Aorta (tissue), 5 donors: ENCODE data around the gene ARMC9. TPM values are rescaled to one million over a fixed set of nuclear protein-coding genes. Genes with fewer than 3 reads are reported as not detected.

Experiments used
- ATAC-seq: fragments of 200-7000 bp; cut with Tn5 transposase; one replicate; pipeline ENCODE4 v1.9.1; 2022; ENCODE audit warnings: moderate library complexity; ENCODE audit not compliant: low FRiP score
- DNase-seq, 2 donors: peaks; one replicate each; pipeline ENCODE4 v3.0.0-alpha.2; 2020
- H3K27ac ChIP-seq, 2 donors: one replicate each; pipeline ENCODE4 v1.5.1; 2013; ENCODE audit warnings: low read length in 2 of 2, mild to moderate bottlenecking in 2 of 2, moderate library complexity in 2 of 2, control low read depth in 1 of 2, inconsistent platforms in 1 of 2, low read depth in 1 of 2
- H3K27me3 ChIP-seq, 2 donors: one replicate each; pipeline ENCODE4 v1.6.1; 2013; ENCODE audit warnings: control low read depth in 1 of 2, low read length in 1 of 2, mild to moderate bottlenecking in 1 of 2, moderate library complexity in 1 of 2; ENCODE audit not compliant: insufficient read depth in 2 of 2, control insufficient read depth in 1 of 2
- H3K36me3 ChIP-seq, 2 donors: one replicate each; pipeline ENCODE4 v1.6.1; 2013; ENCODE audit warnings: control low read depth in 1 of 2, low read length in 1 of 2, mild to moderate bottlenecking in 1 of 2; ENCODE audit not compliant: insufficient read depth in 2 of 2, control insufficient read depth in 1 of 2
- H3K4me1 ChIP-seq, 2 donors: one replicate each; pipeline ENCODE4 v1.6.1; 2013; ENCODE audit warnings: low read length in 2 of 2, control low read depth in 1 of 2, mild to moderate bottlenecking in 1 of 2, moderate library complexity in 1 of 2; ENCODE audit not compliant: insufficient read depth in 2 of 2, control insufficient read depth in 1 of 2
- H3K4me3 ChIP-seq, 2 donors: one replicate each; pipeline ENCODE4 v1.5.1; 2013; ENCODE audit warnings: low read length in 2 of 2, control low read depth in 1 of 2, mild to moderate bottlenecking in 1 of 2
- H3K9me3 ChIP-seq: one replicate; pipeline ENCODE4 v1.6.1; 2013; ENCODE audit warnings: mild to moderate bottlenecking, low read length; ENCODE audit not compliant: control insufficient read depth
- WGBS, 2 donors: extraction: QIAGEN DNeasy Blood & Tissue Kit; methylation state at CpG; one replicate each; pipeline ENCODE4 v1.1.7; 2013; 5-methylcytosine and 5-hydroxymethylcytosine counted together
- intact Hi-C, 2 donors: fragments of 100-400 bp; cut with DNase I; formaldehyde crosslinking; loops; one replicate each; pipeline versions ENCODE4 v1.14.2 to v1.15.0; 2022
- polyA plus RNA-seq, 2 donors: library from polyadenylated mRNA; stranded (reverse); fragments of 200-250 nt; gene quantifications; one replicate each; pipeline ENCODE4 v1.2.3, GENCODE V29; 2013
- total RNA-seq, 2 donors: library from RNA; stranded (reverse); fragmentation: NEBNext Ultra II Directional; extraction: Animal tissue kit (Norgen Biotek cat#: 25700); gene quantifications; one replicate each; pipeline ENCODE4 v1.2.1, GENCODE V29; 2021
- donor health status: healthy with polysubstance abuse.
- donor health status: Bipolar disorder and iron deficiency.
- donor health status: DM: no; HTN: no; CAD: no.
- donor health status: DM: no; HTN: no; CAD: no.
- donor health status: DM: yes; HTN: yes; CAD: no.

ARMC9 gene
- total and polyA plus RNA-seq, 4 donors, result 6.9 to 86.8 (median 30.6) TPM

DNA sequence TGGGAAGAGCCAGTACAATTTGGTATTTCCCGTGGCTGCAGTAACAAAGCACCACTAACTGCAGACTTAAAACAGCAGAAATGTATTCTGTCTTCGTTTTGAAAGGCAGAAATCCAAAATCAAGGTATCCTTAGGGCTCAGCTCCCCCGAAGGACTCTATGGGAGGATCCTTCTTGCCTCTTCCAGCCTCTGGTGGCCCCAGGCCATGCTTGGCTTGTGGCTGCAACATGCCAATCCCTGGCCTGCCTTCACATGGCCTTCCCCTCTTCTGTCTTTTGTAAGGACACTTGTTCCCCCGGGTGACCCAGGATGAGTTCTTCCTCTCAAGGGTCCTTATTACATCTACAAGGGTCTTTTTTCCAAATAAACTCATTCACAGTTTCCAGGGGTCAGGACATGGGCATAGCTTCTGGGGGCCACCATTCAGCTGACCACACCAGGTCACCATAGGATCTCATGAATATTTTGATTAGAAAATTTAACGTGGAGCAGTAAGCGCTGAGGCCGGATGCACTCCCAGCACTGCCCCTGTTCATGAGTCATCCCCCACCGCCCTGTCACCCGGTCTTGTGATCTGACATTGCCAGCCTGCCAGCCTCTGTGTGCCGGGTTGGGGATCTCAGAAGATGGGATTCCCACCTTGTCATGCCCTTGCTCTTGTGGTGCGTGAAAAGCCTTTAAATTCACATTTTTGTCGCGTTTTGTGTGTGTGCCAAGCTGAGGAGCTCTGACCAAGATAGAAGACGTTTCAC, 135.9 kb downstream of the ARMC9 start:
- ATAC-seq (no peak), DNase-seq (peak in 1 of 2 donors; percentile 71)
- Histone ChIP-seq H3K36me3 (peaks cover 1 to 4% of the 10 kb centered on the region in 2 donors), H3K27ac (no peak overlapping the region), H3K9me3 (no peaks in the 10 kb centered on the region), H3K4me3 (no peak overlapping the region), H3K4me1 (no peaks in the 10 kb centered on the region), H3K27me3 (no peaks in the 10 kb centered on the region)
- intact Hi-C loops, result no loop called here
- 87% methylated on average over 14 of the region's 14 CpGs for WGBS, 2 donors

DNA sequence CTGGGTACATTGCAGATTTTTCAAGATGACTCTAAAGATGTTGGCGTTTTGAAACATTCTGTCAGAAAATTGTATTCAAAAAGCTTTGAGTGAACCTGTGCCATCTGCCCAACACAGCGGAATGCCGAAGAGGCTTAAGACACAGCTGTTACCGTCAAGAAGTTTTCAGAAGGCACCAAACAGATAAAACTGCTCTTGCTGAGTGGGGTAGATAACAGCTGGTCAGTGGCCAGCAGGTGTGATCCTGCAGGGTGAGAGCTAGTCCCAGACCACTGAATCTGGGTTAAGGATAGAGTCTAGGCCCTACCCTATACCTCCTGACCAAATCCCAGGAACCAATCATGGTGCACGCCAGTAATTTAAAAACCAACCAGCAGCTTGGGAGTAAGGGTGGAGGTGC, 136.6 kb downstream of the ARMC9 start:
- Histone ChIP-seq H3K9me3 (no peaks in the 10 kb centered on the region), H3K4me1 (no peaks in the 10 kb centered on the region), H3K27ac (no peak overlapping the region), H3K4me3 (no peak overlapping the region), H3K36me3 (peaks cover 1 to 5% of the 10 kb centered on the region in 2 donors), H3K27me3 (no peaks in the 10 kb centered on the region)
- ATAC-seq (no peak), DNase-seq (no peak)
- intact Hi-C loops, result no loop called here
- 94 to 98% methylated on average over 5 of the region's 5 CpGs for WGBS, 2 donors

DNA sequence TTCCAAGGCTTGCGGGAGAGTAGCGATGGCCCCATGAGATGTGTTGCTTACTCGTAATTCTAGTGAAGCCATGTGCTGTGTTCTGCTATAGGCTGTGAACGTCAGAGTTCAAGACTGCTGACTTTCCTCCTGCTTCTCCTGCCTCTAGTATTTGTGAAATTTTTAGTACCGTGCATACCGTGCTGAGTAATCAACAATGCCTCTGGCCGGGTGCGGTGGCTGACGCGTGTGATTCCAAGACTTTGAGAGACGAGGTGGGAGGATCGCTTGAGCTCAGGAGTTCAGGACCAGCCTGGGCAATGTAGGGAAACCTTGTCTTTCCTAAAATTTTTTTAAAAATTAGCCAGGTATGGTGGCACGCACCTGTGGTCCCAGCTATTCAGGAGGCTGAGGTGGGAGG, 137.2 kb downstream of the ARMC9 start:
- Histone ChIP-seq H3K27ac (no peak overlapping the region), H3K9me3 (no peaks in the 10 kb centered on the region), H3K36me3 (peaks cover 1 to 6% of the 10 kb centered on the region in 2 donors), H3K4me3 (no peak overlapping the region), H3K4me1 (no peaks in the 10 kb centered on the region), H3K27me3 (no peaks in the 10 kb centered on the region)
- WGBS, 2 donors, result 94 to 95% methylated on average over 13 of the region's 13 CpGs
- ATAC-seq, result no peak
- no peak for DNase-seq
- intact Hi-C loops, result no loop called here

DNA sequence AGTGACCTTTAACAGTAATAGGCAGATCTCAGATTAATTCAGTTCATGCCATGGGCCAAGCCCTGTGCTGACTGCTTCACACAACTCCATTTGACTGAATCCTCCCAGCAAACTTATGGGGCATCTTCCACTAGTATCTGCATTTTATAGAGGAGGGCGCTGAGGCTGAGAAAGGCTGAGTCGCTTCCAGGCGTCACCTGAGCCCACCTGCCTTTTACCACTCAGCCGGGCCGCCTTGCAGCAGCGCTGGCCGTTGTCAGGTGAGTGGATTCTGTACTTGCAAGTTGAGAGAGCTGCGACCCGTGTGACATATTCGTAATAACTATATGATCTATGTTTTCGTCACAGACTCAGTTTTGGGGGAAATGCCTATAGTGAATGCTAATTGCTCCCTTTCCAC, 137.8 kb downstream of the ARMC9 start:
- no peaks in the 10 kb centered on the region for H3K4me1 ChIP-seq
- DNase-seq, result no peak
- 95 to 96% methylated on average over 11 of the region's 11 CpGs for WGBS, 2 donors
- ATAC-seq, result no peak
- intact Hi-C loops, result no loop called here
- H3K4me3 ChIP-seq, result no peak overlapping the region
- peaks cover 1 to 6% of the 10 kb centered on the region in 2 donors for H3K36me3 ChIP-seq
- H3K27ac ChIP-seq, result no peak overlapping the region
- no peaks in the 10 kb centered on the region for H3K9me3 ChIP-seq
- H3K27me3 ChIP-seq, result no peaks in the 10 kb centered on the region

DNA sequence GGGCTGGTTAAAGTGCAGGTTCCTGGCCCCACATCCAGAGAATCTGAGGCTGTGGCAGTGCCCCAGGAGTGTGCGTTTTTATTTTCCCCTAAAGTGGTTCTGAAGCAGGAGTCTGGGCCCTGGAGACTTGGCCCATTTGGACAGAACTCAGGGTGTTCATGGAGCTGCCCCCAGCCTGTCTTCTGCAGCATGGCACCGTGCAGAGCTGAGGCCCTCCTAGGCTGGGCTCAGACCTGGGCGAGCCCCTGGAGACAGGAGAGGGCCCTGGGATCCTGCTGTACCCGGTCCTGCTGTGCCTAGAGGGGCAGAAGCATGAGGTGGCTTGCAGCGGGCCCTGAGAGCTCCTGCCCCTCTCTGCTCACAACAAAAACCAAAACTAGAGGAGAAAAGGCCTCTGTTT, 138.3 kb downstream of the ARMC9 start:
- H3K27ac ChIP-seq, result no peak overlapping the region
- ATAC-seq (no peak), DNase-seq (no peak)
- no peak overlapping the region for H3K4me3 ChIP-seq
- intact Hi-C loops, result no loop called here
- whole genome bisulfite sequencing, 2 donors, result 80 to 86% methylated on average over 5 of the region's 5 CpGs
- no peaks in the 10 kb centered on the region for H3K27me3 ChIP-seq
- no peaks in the 10 kb centered on the region for H3K4me1 ChIP-seq
- no peaks in the 10 kb centered on the region for H3K9me3 ChIP-seq
- H3K36me3 ChIP-seq, result peaks cover 1 to 6% of the 10 kb centered on the region in 2 donors

DNA sequence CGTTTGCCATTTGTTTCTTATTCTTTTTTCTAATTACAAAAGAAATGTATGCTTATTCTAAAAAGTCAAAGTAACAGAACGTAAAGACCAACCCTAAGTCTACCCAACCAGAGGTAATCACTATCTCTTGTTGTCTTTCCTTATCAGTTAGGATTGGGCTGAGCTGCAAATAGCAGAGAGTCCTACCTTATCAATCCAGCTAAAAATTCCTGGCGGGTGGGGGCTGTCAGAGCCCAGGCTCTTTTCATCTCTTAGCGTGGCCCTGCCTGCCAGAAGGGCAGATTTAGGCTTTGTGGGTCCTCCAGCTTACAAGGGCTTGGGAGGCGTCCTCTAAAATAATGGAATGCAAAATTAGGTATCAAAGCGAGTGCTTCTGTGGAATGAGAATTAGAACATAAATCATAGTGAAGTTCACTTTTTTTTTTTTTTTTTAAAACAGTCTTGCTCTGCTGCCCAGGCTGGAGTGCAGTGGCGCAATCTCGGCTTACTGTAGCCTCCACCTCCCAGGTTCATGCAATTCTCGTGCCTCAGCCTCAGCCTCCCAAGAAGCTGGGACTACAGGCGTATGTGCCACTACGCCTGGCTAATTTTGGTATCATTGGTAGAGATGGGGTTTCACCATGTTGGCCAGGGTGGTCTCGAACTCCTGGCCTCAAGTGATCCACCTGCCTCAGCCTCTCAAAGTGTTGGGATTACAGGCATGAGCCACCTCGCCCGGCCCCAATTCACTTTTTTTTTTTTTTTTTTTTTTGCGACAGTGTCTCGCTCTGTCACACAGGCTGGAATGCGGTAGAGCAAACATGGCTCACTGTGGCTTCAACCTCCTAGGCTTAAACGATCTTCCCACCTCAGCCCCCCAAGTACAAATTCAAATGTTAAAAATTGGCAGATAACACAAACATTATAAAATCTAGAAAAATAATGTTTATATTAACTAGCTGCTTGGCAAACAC, 139.7 kb downstream of the ARMC9 start:
- DNase-seq, result no peak
- Histone ChIP-seq H3K9me3 (no peaks in the 10 kb centered on the region), H3K27ac (no peak overlapping the region), H3K27me3 (no peaks in the 10 kb centered on the region), H3K4me3 (no peak overlapping the region), H3K4me1 (no peaks in the 10 kb centered on the region), H3K36me3 (peaks cover 1 to 3% of the 10 kb centered on the region in 2 donors)
- intact Hi-C loops, result no loop called here
- no peak for ATAC-seq
- WGBS, 2 donors, result 88 to 92% methylated on average over 17 to 18 of the region's 18 CpGs

DNA sequence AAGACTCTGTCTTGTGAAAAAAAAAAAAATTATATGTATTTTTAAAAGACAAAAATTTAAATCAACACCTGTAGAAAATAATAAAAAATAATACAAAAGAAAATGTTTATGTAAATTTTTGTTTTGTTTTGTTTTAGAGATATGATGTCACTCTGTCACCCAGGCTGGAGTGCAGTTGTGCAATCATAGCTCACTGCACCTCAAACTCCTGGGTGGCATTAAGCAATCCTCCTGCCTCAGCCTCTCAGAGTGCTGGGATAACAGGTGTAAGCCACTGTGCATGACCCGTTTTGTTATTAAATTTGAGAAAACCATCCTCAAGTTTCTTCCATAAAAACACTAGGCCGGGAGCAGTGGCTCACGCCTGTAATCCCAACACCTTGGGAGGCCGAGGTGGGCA, 140.9 kb downstream of the ARMC9 start:
- H3K4me3 ChIP-seq, result no peak overlapping the region
- H3K27ac ChIP-seq, result no peak overlapping the region
- DNase-seq (no peak), ATAC-seq (no peak)
- peaks cover 1 to 2% of the 10 kb centered on the region in 2 donors for H3K36me3 ChIP-seq
- no peaks in the 10 kb centered on the region for H3K4me1 ChIP-seq
- intact Hi-C loops, result no loop called here
- WGBS, 2 donors, result 94 to 97% methylated on average over 4 of the region's 4 CpGs
- no peaks in the 10 kb centered on the region for H3K27me3 ChIP-seq
- no peaks in the 10 kb centered on the region for H3K9me3 ChIP-seq

DNA sequence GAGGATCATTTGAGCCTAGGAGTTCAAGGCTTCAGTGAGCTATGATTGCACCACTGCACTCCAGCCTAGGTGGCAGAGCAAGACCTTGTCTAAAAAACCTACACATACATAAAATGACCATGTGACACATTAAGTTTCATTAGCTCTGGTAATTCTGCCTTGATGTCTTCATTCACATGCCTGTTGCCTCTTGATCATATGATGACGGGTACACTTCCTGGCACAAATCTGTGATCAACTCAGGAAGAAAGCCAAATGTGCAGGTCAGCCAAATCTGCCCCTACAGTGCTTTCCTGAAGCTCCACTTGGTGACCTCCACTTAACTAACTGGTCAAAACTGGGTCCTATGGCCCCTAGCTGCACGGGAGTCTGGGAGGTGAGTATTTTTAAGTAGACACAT, 142.7 kb downstream of the ARMC9 start:
- 93 to 94% methylated on average over 2 of the region's 2 CpGs for WGBS, 2 donors
- Histone ChIP-seq H3K36me3 (peaks cover 1 to 2% of the 10 kb centered on the region in 2 donors), H3K9me3 (no peaks in the 10 kb centered on the region), H3K4me1 (no peaks in the 10 kb centered on the region), H3K27me3 (no peaks in the 10 kb centered on the region), H3K4me3 (no peak overlapping the region), H3K27ac (no peak overlapping the region)
- ATAC-seq (no peak), DNase-seq (no peak)
- intact Hi-C loops, result no loop called here
